Peyer's patch (tissue), 4 donors: ENCODE data around the gene LIAS.

Experiments used
- POLR2A ChIP-seq, 2 donors: fragments of 450-650 bp; IDR thresholded peaks; one replicate each; pipeline ENCODE4 v1.5.1; 2017; ENCODE audit warnings: antibody characterized with exemption in 2 of 2, mild to moderate bottlenecking in 2 of 2, moderate library complexity in 2 of 2
- TF ChIP-seq, protein P1 (sequence below), 6 experiments: fragments of 450-650 bp in 4 of 6; fragments of 200-600 bp in 2 of 6; sonication (generic) in 1 of 6; IDR thresholded peaks; one replicate each; pipeline ENCODE4 v1.5.1; 2017 to 2019; ENCODE audit warnings: antibody characterized with exemption in 6 of 6, mild to moderate bottlenecking in 3 of 6, moderate library complexity in 1 of 6

DNA sequence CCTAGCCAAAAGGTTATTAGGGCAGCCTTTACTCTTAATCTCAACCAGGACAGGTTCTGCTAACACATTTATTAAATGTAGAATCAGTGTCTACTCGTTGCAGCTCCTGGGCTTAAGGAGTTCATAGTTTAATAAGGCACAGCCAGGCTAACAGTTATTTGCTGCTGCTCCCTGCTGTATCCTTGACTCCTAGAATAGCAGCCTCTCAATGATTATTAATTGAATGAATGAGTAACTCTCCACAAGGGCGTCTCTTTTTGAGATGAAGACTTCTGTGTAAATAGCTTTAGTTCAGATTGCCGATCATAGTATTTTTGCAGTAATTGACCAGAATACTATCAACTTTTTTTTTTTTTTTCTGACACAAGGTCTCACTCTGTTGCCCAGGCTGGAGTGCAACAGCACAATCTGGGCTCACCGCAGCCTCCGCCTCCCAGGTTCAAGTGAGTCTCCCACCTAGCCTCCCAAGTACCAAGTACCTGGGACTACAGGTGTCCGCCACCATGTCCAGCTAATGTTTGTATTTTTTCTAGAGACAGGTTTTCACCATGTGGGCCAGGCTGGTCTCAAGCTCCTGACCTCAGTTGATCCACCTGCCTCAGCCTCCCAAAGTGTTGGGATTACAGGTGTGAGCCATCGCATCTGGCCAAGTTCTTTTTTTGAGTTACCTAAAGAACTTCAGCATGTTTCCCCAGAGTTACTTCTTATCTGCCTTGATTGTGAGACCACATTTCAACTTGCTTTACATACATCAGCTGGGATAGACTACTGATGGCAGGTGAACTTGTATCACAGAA lies 65.5 kb downstream of the LIAS start:
- TF ChIP-seq, protein P1, sequence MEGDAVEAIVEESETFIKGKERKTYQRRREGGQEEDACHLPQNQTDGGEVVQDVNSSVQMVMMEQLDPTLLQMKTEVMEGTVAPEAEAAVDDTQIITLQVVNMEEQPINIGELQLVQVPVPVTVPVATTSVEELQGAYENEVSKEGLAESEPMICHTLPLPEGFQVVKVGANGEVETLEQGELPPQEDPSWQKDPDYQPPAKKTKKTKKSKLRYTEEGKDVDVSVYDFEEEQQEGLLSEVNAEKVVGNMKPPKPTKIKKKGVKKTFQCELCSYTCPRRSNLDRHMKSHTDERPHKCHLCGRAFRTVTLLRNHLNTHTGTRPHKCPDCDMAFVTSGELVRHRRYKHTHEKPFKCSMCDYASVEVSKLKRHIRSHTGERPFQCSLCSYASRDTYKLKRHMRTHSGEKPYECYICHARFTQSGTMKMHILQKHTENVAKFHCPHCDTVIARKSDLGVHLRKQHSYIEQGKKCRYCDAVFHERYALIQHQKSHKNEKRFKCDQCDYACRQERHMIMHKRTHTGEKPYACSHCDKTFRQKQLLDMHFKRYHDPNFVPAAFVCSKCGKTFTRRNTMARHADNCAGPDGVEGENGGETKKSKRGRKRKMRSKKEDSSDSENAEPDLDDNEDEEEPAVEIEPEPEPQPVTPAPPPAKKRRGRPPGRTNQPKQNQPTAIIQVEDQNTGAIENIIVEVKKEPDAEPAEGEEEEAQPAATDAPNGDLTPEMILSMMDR (IDR thresholded peaks at IDR 0.05): no peak
- no peak for TF ChIP-seq POLR2A (IDR thresholded peaks at IDR 0.05)
